Fibroblast of skin of left biceps (primary cell): Measurements from ENCODE around the gene XPC.
"Not testable (repeated sequence)": the region's sequence is repeated elsewhere in the genome, so short reads cannot be mapped to it uniquely, and the experiment has no call there.

Experiments
- DNase-seq, 2 experiments: peaks; one replicate each; pipeline ENCODE4 v3.0.0-alpha.2; 2013; ENCODE audit warnings: low read depth in 2 of 2

Gene XPC

GRCh38 chr3:14133188-14133800 lies 45.1 kb downstream of the XPC start:
- DNase-seq = no peak

GRCh38 chr3:14132689-14133088 lies 45.7 kb downstream of the XPC start:
- DNase-seq = no peak

- no peak for DNase-seq
Measured at GRCh38 chr3:14132120-14132519, 46.3 kb downstream of the XPC start.

- DNase-seq = no peak
Measured at GRCh38 chr3:14131134-14131533, 47.3 kb downstream of the XPC start.

GRCh38 chr3:14130707-14131106 lies 47.7 kb downstream of the XPC start:
- no peak for DNase-seq

GRCh38 chr3:14130230-14130629 lies 48.2 kb downstream of the XPC start:
- no peak for DNase-seq

- no peak for DNase-seq
Measured at GRCh38 chr3:14129296-14129695, 49.1 kb downstream of the XPC start.

- DNase-seq = no peak
Measured at GRCh38 chr3:14128724-14129123, 49.7 kb downstream of the XPC start.

- no peak for DNase-seq
Measured at GRCh38 chr3:14127516-14128161, 50.8 kb downstream of the XPC start.

- DNase-seq = no peak
Measured at GRCh38 chr3:14126887-14127505, 51.4 kb downstream of the XPC start.

GRCh38 chr3:14126017-14126886 lies 52.1 kb downstream of the XPC start:
- DNase-seq = no peak

GRCh38 chr3:14125193-14126016 lies 53.0 kb downstream of the XPC start:
- peak; percentile 87 to 91 for DNase-seq

- DNase-seq = peak; percentile 97
Measured at GRCh38 chr3:14124615-14125192, 53.7 kb downstream of the XPC start, which contains the start of the genes CHCHD4 and TMEM43. Gene CHCHD4, minus strand, starts transcription at chr3:14124870. Its CDS starts 194 bp downstream, at chr3:14124676. Gene TMEM43, plus strand, starts transcription at chr3:14125052. Its CDS starts 142 bp downstream, at chr3:14125194.

GRCh38 chr3:14124223-14124614 lies 54.2 kb downstream of the XPC start:
- no peak for DNase-seq

GRCh38 chr3:14123308-14124222 lies 54.8 kb downstream of the XPC start:
- no peak for DNase-seq

- DNase-seq = no peak
Measured at GRCh38 chr3:14122301-14122700, 56.1 kb downstream of the XPC start.

- no peak for DNase-seq
Measured at GRCh38 chr3:14121859-14122258, 56.5 kb downstream of the XPC start.

GRCh38 chr3:14120921-14121448 lies 57.4 kb downstream of the XPC start:
- DNase-seq = not testable (repeated sequence)

- DNase-seq = no peak
Measured at GRCh38 chr3:14120111-14120920, 58.1 kb downstream of the XPC start.
